Tibial artery (tissue), 4 donors: ENCODE results near the gene OOSP4B.

ENCODE experiments used
- DNase-seq, 2 donors: peaks; one replicate each; pipeline ENCODE4 v3.0.0-alpha.2; 2019
- H3K27ac ChIP-seq, 2 donors: fragments of 200-600 bp; sonication (generic) in 1 of 2; 1 replicate in 1 of 2; 2 replicates in 1 of 2; pipeline ENCODE4 v1.5.1; 2018 to 2019; ENCODE audit warnings: mild to moderate bottlenecking in 1 of 2
- H3K27me3 ChIP-seq, 2 donors: fragments of 200-600 bp; sonication (generic) in 1 of 2; one replicate each; pipeline versions ENCODE4 v1.5.1 to v1.6.0; 2016 to 2019
- H3K36me3 ChIP-seq, 3 donors: fragments of 200-600 bp; sonication (generic) in 2 of 3; one replicate each; pipeline ENCODE4 v1.5.1; 2016 to 2019; ENCODE audit warnings: mild to moderate bottlenecking in 2 of 3
- H3K4me1 ChIP-seq, 4 donors: fragments of 200-600 bp; sonication (generic) in 2 of 4; 1 replicate in 3 of 4; 2 replicates in 1 of 4; pipeline ENCODE4 v1.5.1; 2016 to 2019
- H3K4me3 ChIP-seq, 2 donors: fragments of 200-600 bp; sonication (generic) in 1 of 2; 1 replicate in 1 of 2; 2 replicates in 1 of 2; pipeline ENCODE4 v1.5.1; 2018 to 2019; ENCODE audit warnings: mild to moderate bottlenecking in 2 of 2
- H3K9me3 ChIP-seq, 3 donors: fragments of 200-600 bp; sonication (generic) in 1 of 3; one replicate each; pipeline ENCODE4 v1.5.1; 2016 to 2019
- intact Hi-C: fragments of 100-400 bp; cut with DNase I; formaldehyde crosslinking; loops from one replicate; pipeline ENCODE4 v1.15.0; 2023; ENCODE audit warnings: low total_unique reads
- TF ChIP-seq, protein P1 (sequence below), 2 experiments: fragments of 200-600 bp in 1 of 2; fragments of 450-650 bp in 1 of 2; IDR thresholded peaks; one replicate each; pipeline ENCODE4 v1.5.1; 2017 to 2019; ENCODE audit warnings: antibody characterized with exemption in 2 of 2, mild to moderate bottlenecking in 1 of 2, moderate library complexity in 1 of 2

The OOSP4B gene

DNA sequence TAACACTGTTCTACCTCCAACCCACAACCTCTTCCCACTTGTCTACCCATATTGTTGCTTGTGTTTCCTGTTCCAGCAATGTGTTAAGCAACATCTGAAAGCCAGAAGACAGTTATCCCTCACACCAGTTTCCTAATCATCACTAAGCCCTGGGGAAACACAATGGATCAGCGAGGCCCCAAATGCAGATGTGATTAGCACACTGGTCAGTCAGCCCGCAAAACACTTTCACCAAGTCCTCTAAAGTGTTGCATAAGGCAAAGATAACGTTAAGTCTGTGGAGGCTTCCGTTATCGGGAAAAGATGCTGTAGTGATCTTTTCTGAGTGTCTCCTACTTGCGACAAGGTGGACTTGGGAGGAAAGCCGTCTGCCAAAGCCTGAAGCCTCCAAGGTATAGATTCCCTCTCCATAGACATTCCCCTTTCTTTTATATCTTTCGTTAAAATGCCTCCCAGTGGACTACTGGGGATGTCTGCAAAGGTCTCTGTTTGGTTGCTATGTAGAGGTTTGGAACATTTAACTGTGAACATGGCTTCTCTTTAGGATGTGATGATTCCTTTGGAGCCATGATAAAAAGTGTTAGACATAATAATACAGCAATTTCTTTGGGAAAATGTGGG, 39.5 kb downstream of the OOSP4B start, which contains the start of gene MS4A3:
MS4A3 (plus strand) TSS at position 317 of the 621 bp plus-strand sequence. CDS start 4,496 bp downstream, outside the sequence.
- intact Hi-C loops: no loop called here
- H3K27ac ChIP-seq: no peak within 1 kb of the TSS
- no peaks in the 10 kb centered on the region for H3K27me3 ChIP-seq
- TF ChIP-seq, protein P1, sequence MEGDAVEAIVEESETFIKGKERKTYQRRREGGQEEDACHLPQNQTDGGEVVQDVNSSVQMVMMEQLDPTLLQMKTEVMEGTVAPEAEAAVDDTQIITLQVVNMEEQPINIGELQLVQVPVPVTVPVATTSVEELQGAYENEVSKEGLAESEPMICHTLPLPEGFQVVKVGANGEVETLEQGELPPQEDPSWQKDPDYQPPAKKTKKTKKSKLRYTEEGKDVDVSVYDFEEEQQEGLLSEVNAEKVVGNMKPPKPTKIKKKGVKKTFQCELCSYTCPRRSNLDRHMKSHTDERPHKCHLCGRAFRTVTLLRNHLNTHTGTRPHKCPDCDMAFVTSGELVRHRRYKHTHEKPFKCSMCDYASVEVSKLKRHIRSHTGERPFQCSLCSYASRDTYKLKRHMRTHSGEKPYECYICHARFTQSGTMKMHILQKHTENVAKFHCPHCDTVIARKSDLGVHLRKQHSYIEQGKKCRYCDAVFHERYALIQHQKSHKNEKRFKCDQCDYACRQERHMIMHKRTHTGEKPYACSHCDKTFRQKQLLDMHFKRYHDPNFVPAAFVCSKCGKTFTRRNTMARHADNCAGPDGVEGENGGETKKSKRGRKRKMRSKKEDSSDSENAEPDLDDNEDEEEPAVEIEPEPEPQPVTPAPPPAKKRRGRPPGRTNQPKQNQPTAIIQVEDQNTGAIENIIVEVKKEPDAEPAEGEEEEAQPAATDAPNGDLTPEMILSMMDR (IDR thresholded peaks at IDR 0.05): no peak
- H3K4me1 ChIP-seq: no peaks in the 10 kb centered on the region
- no peak for DNase-seq
- no peaks in the 10 kb centered on the region for H3K9me3 ChIP-seq
- no peak within 1 kb of the TSS for H3K4me3 ChIP-seq
- no peaks in the 10 kb centered on the region for H3K36me3 ChIP-seq

DNA sequence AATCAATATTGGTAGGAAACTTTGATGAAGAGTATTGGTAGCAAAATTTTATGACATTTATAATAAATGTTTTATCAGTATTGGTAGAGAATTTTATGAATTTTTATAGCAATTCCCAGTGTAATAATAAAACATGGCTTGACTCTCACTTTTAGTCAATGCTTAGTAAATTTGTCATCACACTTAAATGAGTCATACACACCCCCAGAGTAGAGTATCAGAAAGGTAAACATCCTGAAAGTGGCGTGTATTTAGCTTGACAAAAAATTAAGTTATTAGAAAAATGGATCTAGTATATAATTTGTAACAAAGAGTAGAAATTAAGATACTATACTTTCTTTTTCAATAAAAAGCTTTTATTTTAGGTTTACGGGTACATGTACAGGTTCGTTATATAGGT, 42.1 kb downstream of the OOSP4B start:
- Histone ChIP-seq H3K9me3 (no peaks in the 10 kb centered on the region), H3K4me1 (no peaks in the 10 kb centered on the region), H3K27me3 (no peaks in the 10 kb centered on the region), H3K4me3 (no peak overlapping the region), H3K36me3 (no peaks in the 10 kb centered on the region), H3K27ac (no peak overlapping the region)
- no peak for DNase-seq
- intact Hi-C loops: no loop called here
- TF ChIP-seq, protein P1 (IDR thresholded peaks at IDR 0.05): no peak

DNA sequence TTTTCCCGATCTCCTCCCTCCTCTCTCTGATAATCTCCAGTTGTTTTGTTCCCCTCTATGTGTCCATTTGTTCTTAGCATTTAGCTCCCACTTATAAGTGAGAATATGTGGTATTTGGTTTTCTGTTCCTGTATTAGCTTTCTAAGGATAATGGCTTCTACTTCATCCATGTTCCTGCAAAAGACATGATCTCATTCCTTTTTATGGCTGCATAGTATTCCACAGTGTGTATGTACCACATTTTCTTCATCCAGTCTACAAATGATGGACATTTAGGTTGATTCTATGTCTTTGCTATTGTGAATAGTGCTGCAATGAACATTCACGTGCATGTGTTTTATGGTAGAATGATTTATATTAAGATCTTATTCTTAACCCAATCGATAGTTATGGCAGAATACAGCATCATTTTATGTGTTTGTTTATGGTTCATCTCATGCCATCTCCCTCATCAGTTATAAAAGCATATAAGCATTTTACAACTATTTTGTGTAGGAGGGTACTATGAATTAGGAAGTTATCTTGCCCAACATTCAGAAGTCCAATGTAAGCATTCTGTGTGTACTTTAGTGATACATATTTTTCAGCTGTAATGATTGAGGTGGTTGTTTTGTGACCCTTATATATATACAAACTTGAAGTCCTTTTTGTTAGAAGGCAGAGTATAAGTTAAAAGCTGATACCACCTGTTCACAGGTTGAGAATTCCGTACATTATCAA, 42.7 kb downstream of the OOSP4B start:
- Histone ChIP-seq H3K4me1 (no peaks in the 10 kb centered on the region), H3K9me3 (no peaks in the 10 kb centered on the region)
- no peak for DNase-seq

DNA sequence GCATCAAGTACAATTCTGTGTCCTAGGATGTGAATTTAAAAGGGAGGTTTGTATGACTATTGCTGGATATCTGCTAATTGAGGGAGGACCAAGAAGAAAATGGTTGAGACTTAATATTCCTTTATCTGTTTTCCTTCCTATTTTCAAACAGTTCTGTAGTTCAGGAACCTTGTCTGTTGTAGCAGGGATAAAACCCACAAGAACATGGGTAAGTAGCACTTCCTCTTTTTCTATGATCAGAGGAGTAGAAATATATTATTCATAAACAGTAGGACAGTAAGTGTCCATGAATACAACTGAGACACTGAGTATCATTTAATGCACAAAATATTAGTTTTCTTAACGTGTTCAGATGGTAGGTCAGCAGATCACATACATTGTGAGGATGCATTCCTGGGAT, 47.1 kb downstream of the OOSP4B start:
- no peak overlapping the region for H3K4me3 ChIP-seq
- H3K27me3 ChIP-seq: no peaks in the 10 kb centered on the region
- no peaks in the 10 kb centered on the region for H3K36me3 ChIP-seq
- no peak overlapping the region for H3K27ac ChIP-seq
- H3K9me3 ChIP-seq: no peaks in the 10 kb centered on the region
- TF ChIP-seq, protein P1 (IDR thresholded peaks at IDR 0.05): no peak
- intact Hi-C loops: no loop called here
- no peak for DNase-seq
- H3K4me1 ChIP-seq: no peaks in the 10 kb centered on the region

More for the DNA sequence above, 42.7 kb downstream of the OOSP4B start:
- intact Hi-C loops: no loop called here
- TF ChIP-seq, protein P1 (IDR thresholded peaks at IDR 0.05): no peak
- no peak overlapping the region for H3K27ac ChIP-seq
- no peak overlapping the region for H3K4me3 ChIP-seq
- no peaks in the 10 kb centered on the region for H3K36me3 ChIP-seq
- H3K27me3 ChIP-seq: no peaks in the 10 kb centered on the region

DNA sequence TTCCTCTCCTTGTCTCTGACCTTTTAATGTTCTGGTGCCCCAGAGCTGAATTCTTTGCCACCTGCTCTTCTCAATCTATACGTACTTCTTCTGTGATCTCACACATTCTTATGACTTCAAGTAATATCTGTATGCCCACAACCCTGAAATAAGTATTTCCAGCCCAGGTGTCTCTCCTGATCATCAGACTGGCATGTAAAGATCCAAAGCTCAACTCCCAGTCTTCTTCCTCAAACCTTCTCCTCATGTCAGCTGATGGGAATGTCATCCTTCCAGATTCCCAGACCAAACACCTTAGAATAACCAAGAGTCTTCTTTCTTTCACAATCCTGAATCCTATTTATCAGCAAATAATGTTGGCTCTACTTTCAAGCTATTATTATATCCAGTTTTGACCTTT, 48.8 kb downstream of the OOSP4B start:
- Histone ChIP-seq H3K27ac (no peak overlapping the region), H3K36me3 (no peaks in the 10 kb centered on the region), H3K4me3 (no peak overlapping the region), H3K4me1 (no peaks in the 10 kb centered on the region), H3K27me3 (no peaks in the 10 kb centered on the region), H3K9me3 (no peaks in the 10 kb centered on the region)
- intact Hi-C loops: no loop called here
- DNase-seq: no peak
- TF ChIP-seq, protein P1 (IDR thresholded peaks at IDR 0.05): no peak
